ENCODE measurements around the gene FBXW7.
"Not testable (repeated sequence)": the region's sequence is repeated elsewhere in the genome, so short reads cannot be mapped to it uniquely, and the experiment has no call there.

Gene FBXW7
- 157 to 220 (median 182) reads per million in 4 experiments for total RNA-seq

GRCh38 chr4:152535903-152536544 lies at the start of gene FBXW7:
FBXW7 (minus strand) TSS chr4:152536092; CDS start chr4:152411803, 124,289 bp downstream.
- peak; percentile 99 for DNase-seq

- no peak for DNase-seq
Observed at GRCh38 chr4:152585023-152585441, 49.1 kb upstream of the FBXW7 start.

DNA sequence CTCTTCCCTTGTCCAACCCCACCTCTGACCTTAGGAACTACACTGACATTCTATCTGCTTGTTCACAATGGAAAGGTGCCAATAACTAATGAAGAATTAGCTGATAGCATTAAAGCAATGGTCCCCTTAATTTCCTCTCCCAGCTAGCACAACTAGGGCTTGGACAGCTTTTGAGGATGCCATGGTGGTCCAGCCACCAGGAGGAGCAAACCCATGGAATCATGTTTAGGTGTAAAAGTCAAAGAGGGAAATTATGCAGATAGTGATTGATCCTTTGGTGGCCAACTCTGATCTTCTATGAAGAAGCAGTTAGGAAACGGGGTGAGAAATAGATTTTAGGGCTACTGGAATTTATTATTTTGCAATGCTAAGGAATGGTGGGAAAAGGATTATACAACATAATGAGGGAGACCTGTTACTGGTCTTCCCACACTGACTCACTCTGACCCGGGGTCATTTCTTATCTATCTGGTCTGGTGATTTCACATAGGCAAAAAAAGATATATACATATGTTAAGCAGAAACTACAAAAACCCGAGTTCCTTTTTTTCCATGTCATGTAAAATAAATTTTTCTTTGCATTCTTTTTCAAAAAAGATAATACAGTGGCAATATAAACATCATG lies 45.8 kb upstream of the FBXW7 start:
- DNase-seq, result no peak

DNA sequence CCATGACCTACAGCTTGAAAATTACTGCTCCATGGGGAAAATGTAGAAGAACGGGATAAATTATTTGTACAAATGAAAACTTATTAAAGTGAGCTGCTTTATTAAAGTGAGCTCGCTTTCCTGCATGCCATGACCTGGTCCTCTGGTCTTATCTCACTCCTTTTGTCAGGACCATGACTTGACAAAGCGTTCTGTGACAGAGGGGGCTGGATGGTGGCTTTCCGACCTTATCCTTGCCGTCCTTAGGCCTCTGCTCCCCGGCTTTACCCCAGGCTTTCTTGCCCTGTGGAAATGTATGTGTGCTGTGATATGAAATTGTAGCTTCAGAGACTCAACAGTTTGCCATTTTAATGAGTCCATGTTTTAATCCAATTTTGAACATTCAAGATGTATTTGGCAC lies 44.0 kb upstream of the FBXW7 start:
- DNase-seq, result no peak

GRCh38 chr4:152579107-152579764 lies 43.3 kb upstream of the FBXW7 start:
- no peak for DNase-seq

DNA sequence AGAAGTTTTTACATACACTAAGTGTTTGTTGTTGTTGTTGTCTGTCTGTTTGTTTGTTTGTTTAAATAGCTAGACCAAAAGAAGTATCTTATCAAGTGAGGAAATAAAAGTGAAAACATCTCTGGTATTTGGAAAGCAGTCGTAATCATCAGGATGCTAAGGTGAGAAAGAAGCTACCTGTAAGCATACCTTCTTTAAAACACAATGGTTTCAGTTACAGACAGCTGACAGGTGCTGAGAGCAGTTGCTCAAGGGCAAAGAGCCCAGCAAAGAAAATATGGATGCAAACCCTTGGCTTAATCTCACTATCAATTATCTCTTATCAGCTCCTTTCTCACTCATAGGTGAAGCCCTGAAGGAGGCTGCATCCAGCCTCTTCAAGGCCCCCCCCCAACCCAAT lies 42.8 kb upstream of the FBXW7 start:
- no peak for DNase-seq

DNA sequence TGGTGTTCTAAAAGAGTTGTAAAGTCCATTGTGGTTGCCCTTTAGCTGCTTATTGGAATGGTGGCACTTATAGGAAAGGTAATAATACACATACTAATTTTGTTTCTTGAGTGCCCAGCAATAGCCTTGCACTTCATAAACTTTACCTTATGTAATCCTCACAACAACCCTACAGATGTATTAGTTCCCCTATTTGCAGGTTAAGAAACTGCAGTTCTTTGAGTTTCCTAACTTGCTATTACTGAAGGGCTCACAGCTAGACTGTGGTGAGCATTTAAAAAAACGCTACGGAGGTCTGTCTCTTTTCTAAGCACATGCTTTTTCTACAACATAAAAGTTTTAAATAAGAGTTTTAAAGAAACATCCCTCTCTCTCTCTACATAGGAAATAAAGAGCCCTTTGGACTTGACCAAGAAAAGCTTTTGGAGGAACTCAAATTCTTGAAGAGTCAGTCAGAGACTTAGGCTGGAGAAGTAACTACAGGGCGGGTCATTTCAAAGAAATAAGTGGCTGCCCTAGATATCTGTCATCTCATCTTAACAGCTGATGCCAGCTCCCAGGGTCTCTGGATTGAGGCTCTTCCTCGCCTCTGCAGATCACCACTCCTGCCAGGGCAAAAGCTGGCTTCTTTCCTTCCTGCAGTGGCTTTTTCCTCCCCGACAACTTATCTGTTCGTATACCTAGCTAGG lies 42.0 kb upstream of the FBXW7 start:
- no peak for DNase-seq

GRCh38 chr4:152575533-152575932 lies 39.6 kb upstream of the FBXW7 start:
- no peak for DNase-seq

DNA sequence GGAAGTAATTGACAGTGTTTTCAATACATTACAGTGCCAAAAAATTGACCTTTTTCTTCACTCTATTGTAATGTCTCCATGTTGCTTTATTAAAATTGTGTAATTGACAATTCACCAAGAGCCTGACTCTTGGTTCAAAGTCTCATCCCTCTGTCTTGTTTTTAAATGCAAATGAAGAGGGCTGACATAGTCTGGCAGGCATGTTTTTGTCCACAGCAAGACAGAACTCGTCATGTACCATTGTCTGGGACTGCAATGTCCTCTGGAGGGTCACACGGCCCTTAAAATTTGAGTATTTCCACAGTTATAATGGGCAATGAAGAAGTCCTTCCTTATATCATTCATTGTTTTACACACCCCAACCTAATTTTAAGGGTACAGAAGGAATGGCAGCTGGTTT lies 38.0 kb upstream of the FBXW7 start:
- DNase-seq, result no peak

DNA sequence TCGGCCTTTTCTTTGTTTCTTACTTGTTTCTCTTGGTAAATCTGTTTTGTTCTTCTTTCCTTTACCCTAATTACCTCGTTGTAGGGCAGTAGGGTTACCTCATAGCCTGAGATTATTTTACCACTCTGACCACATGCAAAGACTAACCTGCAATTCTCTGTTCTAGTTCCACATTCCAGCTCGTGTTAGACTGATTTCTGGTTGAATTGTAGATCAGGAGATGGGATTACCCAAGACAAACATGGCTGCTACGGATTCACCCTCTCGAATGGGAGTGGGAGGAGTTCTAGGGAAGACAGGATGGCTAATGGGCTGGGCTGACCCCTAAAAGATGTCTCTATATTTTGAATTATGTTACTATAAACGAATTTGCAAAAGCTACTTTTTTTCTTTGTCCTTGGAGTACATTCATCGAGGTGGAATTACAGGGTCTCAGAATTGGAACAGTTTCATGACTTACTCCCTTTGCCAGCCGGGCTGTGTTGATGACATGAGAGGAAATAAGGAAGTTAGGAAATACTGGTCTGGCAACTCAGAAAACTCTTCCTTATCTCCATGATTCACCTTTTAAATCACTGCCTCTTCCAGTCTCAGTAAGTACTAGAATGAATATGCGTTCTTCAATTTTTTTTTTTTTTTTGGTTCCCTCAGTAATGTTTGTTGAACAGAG lies 36.7 kb upstream of the FBXW7 start:
- DNase-seq, result no peak

GRCh38 chr4:152571770-152572169 lies 35.9 kb upstream of the FBXW7 start:
- DNase-seq, result no peak

GRCh38 chr4:152571296-152571695 lies 35.4 kb upstream of the FBXW7 start:
- no peak for DNase-seq

GRCh38 chr4:152565333-152565732 lies 29.4 kb upstream of the FBXW7 start:
- no peak for DNase-seq

GRCh38 chr4:152564336-152564735 lies 28.4 kb upstream of the FBXW7 start:
- DNase-seq, result no peak

- no peak for DNase-seq
Observed at GRCh38 chr4:152563209-152563608, 27.3 kb upstream of the FBXW7 start.

- no peak for DNase-seq
Observed at GRCh38 chr4:152559641-152560040, 23.7 kb upstream of the FBXW7 start.

- no peak for DNase-seq
Observed at GRCh38 chr4:152558396-152558795, 22.5 kb upstream of the FBXW7 start.

DNA sequence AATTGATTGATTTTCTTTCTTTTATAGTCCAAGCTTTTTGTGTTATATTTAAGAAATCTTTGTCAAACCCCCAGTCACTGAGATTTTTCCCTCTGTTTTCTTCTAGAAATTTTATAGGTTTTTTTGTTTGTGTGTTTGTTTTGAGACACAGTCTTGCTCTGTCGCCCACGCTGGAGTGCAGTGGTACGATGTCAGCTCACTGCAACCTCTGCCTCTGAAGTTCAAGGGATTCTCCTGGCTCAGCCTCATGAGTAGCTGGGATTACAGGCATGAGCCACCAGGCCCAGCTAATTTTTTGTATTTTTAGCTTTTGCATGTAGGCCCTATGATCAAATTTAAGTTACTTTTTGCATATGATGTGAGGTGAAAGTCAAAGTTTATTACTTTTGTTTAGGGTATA lies 20.9 kb upstream of the FBXW7 start:
- no peak for DNase-seq

DNA sequence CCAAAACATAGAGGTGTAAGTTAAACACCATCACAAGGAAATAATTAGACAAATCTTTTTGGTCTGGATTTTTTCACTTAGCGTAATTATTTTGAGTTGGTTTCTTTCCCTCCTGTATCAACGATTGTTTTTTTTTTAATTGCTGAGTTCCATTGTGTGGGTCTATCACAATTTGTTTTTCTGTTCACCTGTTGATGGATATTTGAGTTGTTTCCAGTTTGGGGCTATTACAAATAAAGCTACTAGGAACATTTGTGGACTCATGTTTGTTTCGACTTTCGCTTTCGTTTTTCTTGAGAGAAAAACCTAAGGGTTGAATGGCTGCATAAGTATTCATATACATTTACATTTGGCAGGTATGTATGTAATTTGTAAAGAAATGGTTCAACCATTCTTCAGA lies 20.4 kb upstream of the FBXW7 start:
- no peak for DNase-seq

DNA sequence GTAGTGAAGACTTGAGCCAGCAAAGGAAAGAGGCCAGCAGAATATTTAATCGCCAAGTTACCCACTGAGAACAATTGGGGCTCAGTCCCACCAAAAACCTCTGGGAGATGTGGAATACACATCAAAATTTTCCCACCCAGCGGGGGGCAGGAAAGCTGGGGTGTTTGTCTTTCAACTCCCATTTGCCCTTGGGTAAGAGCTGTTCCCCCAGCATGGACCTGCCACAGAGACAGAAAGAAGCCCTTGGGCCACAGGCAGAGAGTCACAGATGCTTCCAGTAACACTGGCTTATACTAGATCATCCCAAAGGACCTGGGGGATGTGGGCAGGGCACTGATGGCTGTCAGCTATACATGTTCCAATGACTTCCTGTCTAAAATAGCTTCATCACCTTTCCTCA lies 18.9 kb upstream of the FBXW7 start:
- DNase-seq, result no peak

- not testable (repeated sequence) for DNase-seq
Observed at GRCh38 chr4:152550687-152551086, 14.8 kb upstream of the FBXW7 start.

GRCh38 chr4:152545088-152545487 lies 9.2 kb upstream of the FBXW7 start:
- DNase-seq, result no peak

- DNase-seq, result not testable (repeated sequence)
Observed at GRCh38 chr4:152544533-152544932, 8.6 kb upstream of the FBXW7 start.

Data from effector CD8-positive, alpha-beta T cell (primary cell).